Activated T-cell treated with anti-CD3 and anti-CD28 coated beads, Interleukin-2, amount 50 U/mL, for 1 hour (primary cell): Measurements from ENCODE around the gene DNASE2.
A peak's percentile ranks its signal among the peaks of the same experiment; 100 is the strongest.

Source experiments
- DNase-seq: peaks from one replicate; pipeline ENCODE4 v3.0.0-alpha.2; 2020

The DNASE2 gene

GRCh38 chr19:12886651-12886968 lies 5.4 kb upstream of the DNASE2 start:
- no peak for DNase-seq

- DNase-seq, result no peak
These were observed 4.8 kb upstream of the DNASE2 start for GRCh38 chr19:12885749-12886650.

- DNase-seq, result peak; percentile 86
These were observed 3.9 kb upstream of the DNASE2 start for GRCh38 chr19:12884926-12885748.

GRCh38 chr19:12884627-12884925 lies 3.3 kb upstream of the DNASE2 start:
- no peak for DNase-seq

- no peak for DNase-seq
These were observed 3.0 kb upstream of the DNASE2 start for GRCh38 chr19:12884202-12884601.

GRCh38 chr19:12882589-12882988 lies 1.3 kb upstream of the DNASE2 start:
- DNase-seq, result no peak

GRCh38 chr19:12880551-12881171 lies 588 bp downstream of the DNASE2 start:
- DNase-seq, result peak; percentile 39

- DNase-seq, result no peak
These were observed 6.2 kb downstream of the DNASE2 start for GRCh38 chr19:12875086-12875485.

- DNase-seq, result no peak
These were observed 7.1 kb downstream of the DNASE2 start for GRCh38 chr19:12873891-12874745.

GRCh38 chr19:12872941-12873890 lies 8.0 kb downstream of the DNASE2 start:
- peak; percentile 68 for DNase-seq

GRCh38 chr19:12872255-12872654 lies 9.0 kb downstream of the DNASE2 start:
- no peak for DNase-seq

- no peak for DNase-seq
These were observed 9.6 kb downstream of the DNASE2 start for GRCh38 chr19:12871681-12872080.

- no peak for DNase-seq
These were observed 12.6 kb downstream of the DNASE2 start for GRCh38 chr19:12868540-12869112.

- DNase-seq, result peak; percentile 73
These were observed 13.8 kb downstream of the DNASE2 start for GRCh38 chr19:12867120-12868099.

GRCh38 chr19:12866416-12867119 lies 14.7 kb downstream of the DNASE2 start:
- DNase-seq, result no peak

GRCh38 chr19:12865746-12866415 lies 15.4 kb downstream of the DNASE2 start:
- DNase-seq, result no peak

GRCh38 chr19:12864721-12865715 lies 16.2 kb downstream of the DNASE2 start:
- no peak for DNase-seq
